CD4-positive, alpha-beta T cell treated with Interleukin-10 for 1 hour (primary cell): ENCODE results near the gene GTF2H4.
"Not testable (repeated sequence)": the region's sequence is repeated elsewhere in the genome, so short reads cannot be mapped to it uniquely, and the experiment has no call there.

Experiments
- DNase-seq: peaks from one replicate; pipeline ENCODE4 v3.0.0-alpha.2; 2020

GTF2H4 gene

DNA sequence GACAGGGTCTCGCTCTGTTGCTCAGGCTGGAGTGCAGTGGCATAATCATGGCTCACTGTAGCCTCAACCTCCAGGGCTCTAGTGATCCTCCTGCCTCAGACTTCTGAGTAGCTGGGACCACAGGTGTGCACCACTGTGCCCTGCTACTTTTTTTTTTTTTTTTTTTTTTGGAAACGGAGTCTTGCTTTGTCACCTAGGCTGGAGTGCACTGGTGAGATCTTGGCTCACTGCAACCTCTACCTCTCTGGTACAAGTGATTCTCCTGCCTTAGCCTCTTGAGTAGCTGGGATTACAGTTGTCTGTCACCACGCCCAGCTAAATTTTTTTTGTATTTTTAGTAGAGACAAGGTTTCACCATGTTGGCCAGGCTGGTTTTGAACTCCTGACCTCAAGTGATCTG is 19.1 kb downstream of the GTF2H4 start:
- not testable (repeated sequence) for DNase-seq

DNA sequence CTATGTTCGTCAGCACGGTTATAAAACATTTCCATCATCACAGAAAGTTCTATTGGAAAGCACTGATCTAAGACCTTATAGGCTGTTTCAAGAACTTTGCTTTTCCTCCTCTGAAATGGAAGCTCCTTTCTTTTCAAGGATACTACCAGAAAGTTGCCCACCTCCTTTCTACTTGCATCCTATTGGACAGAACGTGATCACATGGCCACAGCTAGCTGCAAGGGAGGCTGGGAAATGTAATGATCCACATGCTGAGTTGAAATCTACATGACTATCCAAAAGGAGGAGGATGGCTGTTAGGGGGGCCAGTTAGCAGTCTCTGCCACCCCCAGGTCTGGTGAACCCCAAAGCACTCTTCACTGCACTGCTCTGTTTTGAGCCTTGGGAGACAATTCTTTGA is 20.7 kb downstream of the GTF2H4 start:
- DNase-seq = no peak

DNA sequence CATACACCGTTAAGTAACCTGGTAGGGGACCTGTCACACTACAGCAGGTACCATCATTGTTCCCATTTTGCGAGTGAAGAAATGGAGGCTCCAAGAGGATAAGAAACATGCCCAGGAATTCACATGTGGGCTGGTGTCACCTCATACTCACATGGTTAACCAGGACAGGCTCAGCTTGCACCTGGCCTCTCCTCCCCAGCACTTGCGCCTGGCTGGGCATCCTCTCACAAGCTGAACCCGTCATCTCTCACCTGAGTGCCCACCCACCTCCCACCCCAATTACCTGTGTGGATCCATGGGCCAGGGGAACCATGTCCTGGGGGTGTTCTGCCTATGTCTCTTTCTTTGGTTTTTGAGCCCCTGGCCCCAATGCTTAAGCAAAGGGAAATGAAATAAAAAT is 22.5 kb downstream of the GTF2H4 start:
- no peak for DNase-seq

DNA sequence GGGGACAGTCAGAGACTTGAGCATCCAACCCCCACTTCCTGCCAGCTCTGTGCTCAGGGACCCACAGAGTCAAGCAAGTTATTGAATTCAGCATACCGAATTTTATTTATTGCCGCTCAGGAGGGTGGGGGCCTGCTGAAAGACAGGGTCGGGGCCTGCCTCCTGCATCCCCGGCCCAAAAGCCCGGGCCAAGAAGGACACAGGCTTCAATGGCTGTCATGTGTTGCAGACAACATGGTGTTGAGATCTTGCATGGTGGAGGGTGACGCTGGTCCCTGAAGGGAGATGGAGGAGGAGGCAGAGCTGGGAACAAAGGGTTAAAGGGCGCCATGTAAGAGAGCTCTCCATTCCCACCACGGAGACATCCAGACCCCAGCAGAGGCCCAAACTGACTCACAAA is 23.3 kb downstream of the GTF2H4 start:
- DNase-seq = no peak

DNA sequence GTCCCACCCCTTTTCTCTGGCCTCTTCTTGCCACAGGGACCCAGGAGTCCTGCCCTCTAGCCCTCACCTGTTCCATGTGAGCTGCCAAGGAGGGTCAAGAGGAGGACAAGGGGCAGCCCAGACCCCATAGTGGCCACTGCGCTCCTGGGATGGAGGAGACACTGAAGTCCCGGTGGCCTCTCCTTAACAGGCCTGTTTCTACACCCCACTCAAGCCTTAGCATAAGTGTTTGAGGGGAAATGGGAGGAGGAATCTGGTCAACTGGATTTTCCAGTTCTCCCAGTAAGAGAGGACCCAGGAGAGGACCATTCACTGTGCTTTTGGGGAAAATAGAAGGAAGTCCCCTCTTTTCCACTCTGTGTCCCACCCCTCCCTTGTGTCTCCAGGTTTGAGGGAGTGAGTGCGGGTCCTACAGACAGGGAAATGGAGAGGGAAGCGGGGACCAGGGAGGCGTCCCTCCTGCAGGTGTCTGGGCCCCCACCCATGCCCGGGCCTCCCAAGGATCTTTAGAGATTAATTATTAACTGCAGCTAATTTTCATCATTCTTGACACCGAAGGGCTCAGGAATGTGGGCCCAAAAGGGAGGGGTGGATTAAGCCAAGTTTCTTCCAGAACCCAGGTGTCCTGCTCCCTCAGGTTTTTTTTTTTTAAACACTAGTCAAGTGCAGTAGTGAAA is 24.1 kb downstream of the GTF2H4 start, which contains the start of gene SFTA2:
Gene SFTA2, minus strand, starts transcription at position 202 of the 677 bp plus-strand sequence. Its CDS starts 74 bp downstream, at position 128.
- DNase-seq = no peak

DNA sequence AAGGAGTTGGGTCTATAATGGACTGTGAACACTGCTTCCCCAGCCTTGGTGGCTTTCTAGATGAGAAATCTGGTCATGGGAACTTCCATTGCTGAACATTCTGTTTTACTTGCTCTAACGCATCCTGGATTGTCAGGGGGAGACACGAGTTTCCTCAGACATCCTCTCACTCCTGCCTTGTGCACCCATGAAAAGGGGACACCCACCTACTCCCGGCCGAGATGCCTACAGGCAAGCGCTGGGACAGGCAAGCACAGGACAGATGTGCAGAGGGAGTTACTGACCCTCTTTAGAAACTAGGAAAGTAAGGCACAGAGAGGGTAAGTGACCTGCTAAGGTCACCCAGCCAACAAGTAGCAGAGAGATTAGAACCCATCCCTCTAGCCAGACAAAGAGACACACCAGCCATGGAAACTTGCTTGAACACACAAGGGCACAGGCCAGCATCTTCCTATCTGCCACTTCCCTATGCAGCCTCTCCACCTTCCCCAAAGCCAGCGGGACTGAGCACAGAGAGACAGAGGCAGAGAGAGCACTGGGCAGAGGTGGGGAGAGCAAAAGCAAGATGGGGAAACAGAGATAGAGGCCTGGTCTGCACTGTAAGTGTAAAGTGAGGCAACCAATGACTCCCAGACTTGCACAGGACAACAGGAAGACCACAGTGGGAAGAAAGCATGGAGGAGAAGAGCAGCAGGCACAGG is 24.8 kb downstream of the GTF2H4 start:
- DNase-seq = no peak

DNA sequence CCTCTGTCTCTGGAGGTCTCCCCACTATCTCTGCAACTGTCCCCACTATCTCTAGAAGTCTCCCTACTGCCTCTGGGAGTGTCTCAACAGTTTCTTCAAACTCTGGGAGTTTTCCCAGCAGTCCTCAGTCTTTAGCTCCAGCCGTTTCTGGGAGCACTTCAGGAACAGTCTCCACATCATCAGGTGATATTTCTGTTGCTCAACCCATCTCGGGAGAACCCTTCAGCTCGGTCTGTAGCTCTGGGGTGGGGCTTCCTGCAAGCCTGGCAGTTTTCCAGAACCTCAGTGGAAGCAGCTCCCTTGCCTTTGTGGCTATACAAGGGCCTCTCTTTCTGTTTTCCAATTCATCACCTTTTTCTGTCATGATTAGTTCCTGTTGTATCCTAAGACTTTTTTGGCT is 27.0 kb downstream of the GTF2H4 start:
- DNase-seq = no peak

DNA sequence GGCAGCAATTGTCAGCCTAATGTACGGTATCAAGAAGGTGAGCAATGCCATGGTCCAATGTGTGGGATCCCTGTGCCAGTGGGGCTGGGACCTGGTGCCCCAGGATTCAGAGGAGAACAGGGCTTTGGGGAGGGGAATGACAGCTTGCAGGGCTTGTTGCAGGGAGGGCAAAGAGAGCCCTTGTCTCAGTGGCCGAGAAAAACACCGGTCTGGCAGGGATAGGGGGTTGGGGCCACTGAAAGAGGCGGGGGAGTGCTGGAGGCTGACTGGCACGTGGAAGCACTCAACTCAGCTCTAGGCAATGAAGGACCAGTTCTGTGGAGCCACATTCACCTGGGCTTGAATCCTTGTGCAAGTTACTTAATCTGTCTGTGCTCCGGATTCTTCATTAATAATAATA is 29.3 kb downstream of the GTF2H4 start:
- no peak for DNase-seq

DNA sequence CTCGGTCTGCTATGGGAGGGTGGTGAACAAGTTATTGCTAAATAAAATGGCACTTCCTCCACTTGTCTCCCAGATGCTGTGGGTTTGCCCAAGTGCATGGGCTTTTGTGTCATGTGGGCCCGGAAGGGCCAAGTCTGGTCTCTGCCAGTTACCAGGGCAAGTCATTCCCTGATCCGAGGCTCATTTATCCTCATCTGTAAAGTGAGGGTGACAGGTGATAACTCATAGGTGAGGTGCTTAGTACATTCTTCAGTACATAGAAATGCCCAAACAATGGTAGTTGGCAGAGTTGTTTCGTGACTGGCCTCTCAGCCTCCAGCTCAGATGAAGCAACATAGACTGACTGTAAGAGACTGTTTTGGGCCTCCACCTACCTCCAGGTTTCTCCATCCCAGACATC is 30.7 kb downstream of the GTF2H4 start:
- no peak for DNase-seq

DNA sequence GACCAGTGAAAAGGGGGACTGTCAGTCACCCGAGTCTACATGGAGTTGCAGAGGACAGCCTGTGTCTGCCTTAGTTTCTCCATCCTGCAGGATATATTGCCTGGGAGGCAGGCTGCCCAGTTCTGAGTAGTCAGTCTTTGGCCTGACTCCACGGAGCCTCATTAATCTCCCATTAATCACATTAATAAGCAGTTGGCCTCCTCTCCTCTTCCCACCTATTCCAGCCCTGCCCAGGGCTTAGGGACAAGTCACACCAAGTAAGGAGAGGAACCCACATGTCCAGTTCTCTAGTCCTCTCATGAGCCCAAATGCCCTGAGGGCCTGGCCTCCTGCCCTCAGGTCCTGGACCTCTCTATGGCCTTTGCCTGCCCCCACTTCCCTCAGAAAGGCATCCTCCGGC is 31.5 kb downstream of the GTF2H4 start:
- DNase-seq = no peak

DNA sequence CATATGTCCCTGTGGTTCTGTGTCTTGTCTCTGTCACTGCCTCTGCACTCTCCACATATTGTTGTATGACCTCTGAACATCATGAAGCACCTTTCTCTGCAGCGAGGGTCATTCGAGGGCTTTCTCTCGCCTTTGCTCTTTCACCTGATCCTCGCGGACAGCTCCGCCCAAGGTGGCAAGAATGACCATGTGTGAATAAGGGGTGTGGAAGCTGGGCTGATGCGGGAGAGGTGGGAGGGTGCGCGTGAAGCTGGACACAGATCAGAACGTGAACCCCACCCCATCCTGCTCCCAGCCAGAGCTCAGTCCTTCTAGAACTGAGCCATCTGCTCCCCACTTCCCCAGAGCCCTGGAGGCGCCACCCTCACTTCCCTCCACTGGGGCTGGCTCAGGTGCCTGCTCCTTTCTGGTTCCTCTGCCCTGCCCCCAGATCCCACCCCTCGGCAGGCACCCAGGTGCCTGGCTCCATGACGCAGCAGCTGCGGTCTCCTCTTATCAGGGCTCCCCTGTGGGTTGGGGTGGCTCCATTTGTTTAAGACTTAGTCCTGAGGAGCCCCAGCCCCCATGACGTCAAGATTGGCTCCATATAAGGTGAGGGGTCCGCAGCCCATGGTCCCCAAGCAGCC is 32.5 kb downstream of the GTF2H4 start, which contains the start of gene MUCL3:
Gene MUCL3, plus strand, starts transcription at position 613 of the 626 bp plus-strand sequence. CDS start 27 bp downstream, outside the sequence.
- no peak for DNase-seq

DNA sequence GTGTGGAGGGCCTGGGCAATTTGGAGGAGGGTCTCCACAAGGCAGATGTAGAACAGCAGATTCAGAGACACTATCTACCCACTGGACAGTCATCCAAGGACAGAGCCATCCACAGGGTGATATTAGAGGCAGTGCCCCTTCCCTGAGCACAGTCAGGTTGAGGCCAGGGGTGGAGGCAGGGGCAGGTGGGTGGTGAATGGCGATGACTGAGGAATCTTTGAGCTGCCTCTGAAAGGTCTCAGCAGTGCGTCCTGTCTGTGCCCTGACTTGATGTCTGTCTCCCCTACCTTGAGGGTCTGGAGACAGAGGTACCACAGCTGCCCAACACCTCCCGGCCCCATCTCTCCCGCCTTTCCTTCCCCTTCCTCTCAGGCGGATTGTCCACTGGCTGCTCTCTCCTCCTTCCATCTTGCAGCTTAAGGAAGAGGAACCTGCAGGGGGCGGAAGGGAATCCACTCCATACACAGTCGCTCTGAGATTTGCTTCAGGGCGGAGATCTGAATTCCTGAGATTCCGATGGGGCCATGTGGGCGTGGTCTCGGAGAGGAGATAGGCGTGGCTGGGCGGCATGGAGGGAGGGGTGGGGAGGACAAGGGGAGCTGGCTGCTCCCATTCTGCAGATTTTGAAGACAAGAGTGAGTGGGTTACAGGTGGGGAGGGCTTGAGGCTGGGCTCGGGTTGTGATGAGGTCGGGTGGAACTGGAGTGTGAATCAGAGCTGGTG is 34.5 kb downstream of the GTF2H4 start:
- no peak for DNase-seq

DNA sequence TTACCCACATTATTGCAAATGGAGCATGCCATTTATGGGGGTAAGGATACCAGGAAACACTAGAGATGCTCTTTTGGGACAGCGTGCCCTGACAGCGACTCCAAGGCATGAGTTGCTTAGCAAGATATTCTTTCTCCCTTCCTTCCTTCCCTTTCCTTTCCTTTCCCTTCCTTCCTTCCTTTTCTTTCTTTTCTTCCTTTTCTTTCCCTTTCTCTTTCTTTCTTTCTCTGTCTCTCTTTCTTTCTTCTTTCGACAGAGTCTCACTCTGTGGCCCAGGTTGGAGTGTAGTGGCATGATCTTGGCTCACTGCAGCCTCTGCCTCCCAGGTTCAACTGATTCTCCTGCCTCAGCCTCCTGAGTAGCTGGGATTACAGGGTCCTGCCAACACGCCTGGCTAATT is 36.0 kb downstream of the GTF2H4 start:
- no peak for DNase-seq

DNA sequence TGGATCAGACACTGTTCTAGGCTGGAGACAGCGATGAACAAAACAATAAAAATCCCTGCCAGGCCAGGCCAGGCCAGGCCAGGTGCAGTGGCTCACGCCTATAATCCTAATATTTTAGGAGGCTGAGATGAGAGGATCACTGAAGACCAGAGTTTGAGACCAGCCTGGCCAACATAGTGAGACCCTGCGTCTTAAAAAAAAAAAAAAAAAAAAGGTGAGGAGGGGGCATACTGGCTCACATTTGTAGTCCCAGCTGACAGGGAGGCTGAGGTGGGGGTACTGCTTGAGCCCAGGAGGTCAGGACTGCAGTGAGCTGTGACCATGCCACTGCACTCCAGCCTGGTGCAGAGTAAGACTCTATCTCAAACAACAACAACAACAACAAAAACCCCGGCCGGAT is 37.3 kb downstream of the GTF2H4 start:
- no peak for DNase-seq

DNA sequence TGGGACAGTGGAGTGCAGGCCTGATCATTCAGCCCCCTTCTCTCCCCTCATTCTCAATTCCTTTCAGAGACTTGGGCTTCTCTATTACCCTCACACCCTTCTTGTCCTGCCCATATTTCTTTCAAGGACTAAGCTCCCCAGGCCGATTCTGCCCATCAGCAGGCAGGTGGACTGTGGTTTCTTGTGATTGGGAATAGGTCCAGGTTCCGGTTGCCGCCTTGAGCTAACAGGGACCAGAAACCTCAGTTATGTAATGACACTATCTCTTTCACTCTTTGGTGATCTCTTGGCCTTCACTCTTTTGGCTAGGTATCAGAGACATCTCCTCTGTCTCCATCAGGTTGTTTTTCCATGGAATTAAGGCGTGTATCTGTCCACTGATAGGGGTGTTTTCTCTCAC is 39.2 kb downstream of the GTF2H4 start:
- DNase-seq = no peak

DNA sequence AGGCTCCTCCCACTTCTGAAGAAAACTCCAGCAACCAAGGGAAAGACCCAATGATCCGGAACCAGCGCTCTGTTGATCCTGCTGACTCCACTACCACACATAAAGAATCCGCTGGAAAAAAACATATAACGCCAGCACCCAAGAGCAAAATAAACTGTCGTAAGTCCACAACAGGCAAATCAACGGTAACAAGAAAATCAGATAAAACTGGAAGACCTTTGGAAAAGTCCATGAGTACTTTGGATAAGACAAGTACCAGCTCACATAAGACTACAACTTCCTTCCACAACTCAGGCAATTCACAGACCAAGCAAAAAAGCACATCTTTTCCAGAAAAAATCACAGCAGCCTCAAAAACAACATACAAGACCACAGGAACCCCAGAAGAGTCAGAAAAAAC is 40.8 kb downstream of the GTF2H4 start:
- no peak for DNase-seq

DNA sequence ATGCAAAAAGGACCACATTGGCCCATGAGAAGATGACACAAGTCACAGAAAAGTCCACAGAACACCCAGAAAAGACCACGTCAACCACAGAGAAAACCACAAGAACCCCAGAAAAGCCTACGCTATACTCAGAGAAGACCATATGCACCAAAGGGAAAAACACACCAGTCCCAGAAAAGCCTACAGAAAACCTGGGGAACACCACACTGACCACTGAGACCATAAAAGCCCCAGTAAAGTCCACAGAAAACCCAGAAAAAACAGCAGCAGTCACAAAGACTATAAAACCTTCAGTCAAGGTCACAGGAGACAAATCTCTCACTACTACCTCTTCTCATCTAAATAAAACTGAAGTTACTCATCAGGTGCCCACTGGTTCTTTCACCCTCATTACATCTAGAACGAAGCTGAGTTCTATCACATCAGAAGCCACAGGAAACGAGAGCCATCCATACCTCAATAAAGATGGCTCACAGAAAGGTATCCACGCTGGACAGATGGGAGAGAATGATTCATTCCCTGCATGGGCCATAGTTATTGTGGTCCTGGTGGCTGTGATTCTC is 44.0 kb downstream of the GTF2H4 start:
- no peak for DNase-seq

DNA sequence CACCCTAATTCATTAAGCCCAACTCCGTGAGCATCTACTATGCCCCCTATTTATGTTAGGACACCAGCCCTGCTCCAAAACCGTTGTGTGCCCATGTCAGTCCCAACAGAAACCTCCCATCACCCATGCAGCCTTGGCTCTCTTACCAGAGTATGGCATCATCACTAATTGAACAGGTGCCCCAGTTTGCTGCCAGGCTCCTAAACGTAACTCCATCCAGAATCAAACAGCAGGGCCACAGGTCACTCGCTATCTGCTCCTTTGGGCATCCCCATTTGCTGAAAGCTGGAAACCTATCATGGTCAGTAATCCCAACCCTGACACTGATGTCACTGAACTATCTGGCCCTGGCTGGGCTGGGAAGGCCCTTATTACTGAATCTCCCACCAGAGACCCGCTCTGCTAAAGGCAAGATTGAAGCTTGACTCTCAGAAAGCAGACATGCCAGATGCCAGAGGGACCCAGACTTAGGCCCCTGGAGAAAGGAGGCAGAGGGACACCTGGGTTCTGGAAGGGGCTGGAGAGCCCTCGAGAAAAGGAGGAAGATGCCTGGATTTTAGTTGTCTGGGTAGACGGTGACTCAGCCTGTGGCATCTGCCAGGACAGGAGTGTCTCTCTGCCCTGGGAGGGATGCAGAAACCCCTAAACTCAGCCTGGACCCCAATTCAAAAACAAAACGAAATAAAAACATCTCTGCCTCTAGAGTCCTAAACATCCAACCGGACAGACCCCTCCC is 46.8 kb downstream of the GTF2H4 start:
- DNase-seq = no peak

DNA sequence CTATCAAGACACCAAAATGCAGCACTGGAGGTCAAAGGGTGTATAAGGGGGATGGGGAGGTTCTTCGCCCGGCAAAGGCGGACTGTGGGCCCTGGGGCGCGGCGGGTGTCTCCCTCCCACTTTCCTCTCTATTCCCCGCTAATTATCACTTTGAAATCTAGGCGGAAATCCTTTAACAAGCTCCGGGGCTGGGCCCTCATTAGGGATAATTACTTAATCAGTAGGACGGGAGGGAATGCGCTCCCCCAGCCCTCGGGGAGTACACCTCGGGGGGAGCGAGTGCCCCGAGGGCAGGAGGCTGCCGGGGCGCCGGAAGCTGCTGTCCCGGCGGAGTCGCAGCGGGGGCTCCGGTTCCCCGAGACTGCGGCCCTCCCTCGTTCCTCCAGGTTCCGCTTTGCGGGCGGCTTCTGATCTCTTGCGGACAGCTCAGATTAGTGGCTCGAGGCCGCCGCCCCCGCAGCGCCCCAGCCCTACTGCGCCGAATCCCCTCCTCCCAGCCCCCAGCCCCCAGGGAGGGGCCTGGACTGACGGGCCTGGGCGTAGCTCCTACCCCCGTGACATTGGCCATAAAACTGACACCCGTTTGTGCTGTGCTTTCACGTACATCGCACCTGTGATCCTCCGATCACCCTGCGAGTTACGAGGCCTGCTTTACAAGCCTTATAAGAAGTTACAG is 47.5 kb downstream of the GTF2H4 start:
- DNase-seq = peak; percentile 77

DNA sequence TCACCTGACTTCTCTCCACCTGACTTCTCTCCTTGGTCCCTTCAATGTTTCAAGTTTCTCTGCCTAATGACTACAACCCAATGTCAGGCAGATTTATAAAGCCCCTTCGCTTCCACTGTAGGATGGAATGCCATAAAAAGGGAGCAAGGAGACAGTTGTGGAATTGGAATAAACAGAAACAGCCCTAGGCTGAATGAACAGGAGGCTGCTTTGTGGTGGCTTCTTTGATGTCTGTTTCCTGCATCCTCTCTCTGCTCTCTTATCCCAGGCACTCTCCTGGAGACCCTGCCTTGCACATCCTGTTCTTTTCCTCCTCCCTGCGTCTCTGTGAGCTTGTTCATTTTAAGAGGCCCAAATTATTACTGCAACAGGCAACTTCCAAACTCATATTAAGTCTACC is 49.7 kb downstream of the GTF2H4 start:
- no peak for DNase-seq

DNA sequence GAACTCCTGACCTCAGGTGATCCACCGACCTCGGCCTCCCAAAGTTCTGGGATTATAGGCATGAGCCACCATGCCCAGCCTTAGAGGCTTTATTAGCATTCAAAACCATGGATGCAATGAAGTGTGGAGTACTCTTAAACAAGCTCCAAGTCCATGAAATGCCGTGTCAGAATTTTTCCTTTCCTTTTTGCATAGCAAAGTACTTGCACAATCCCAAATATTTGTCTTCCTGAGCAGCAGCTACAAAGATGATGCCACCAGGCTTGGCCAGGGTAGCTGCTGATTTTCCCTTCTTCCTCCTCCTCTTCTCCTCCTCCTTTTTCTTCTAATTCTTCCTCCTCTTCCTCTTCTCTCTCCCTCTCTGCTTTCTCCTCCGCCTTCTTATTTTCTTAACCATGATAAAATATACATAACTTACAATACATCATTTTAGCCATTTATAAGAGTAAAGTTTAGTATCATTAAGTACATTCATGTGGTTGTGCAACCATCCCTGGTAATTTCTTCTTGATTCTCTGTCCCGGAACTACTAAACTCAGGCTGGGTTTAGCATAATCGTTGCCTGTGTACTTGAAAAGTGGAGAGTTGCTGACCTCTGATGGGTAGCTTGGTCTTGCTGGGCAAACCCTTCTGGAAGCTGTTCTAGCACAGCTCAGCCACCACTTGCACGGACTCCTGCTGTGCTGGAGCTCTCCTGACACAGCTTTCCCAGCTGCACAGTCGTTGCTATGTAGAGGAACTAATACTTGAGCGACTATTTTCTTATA is 53.1 kb downstream of the GTF2H4 start:
- DNase-seq = no peak
